GM19025 (cell line): Measurements from ENCODE around the gene CASZ1.

Experiments used
- ATAC-seq: cut with Tn5 transposase; IDR thresholded peaks from one replicate; pipeline ENCODE4 v1.9.1; 2021; ENCODE audit warnings: mild to moderate bottlenecking, low read depth, moderate library complexity; ENCODE audit not compliant: unreplicated experiment

The CASZ1 gene

GRCh38 chr1:10800778-10801177 lies 4.3 kb upstream of the CASZ1 start:
- ATAC-seq: no peak

GRCh38 chr1:10799726-10800125 lies 3.3 kb upstream of the CASZ1 start:
- no peak for ATAC-seq

DNA sequence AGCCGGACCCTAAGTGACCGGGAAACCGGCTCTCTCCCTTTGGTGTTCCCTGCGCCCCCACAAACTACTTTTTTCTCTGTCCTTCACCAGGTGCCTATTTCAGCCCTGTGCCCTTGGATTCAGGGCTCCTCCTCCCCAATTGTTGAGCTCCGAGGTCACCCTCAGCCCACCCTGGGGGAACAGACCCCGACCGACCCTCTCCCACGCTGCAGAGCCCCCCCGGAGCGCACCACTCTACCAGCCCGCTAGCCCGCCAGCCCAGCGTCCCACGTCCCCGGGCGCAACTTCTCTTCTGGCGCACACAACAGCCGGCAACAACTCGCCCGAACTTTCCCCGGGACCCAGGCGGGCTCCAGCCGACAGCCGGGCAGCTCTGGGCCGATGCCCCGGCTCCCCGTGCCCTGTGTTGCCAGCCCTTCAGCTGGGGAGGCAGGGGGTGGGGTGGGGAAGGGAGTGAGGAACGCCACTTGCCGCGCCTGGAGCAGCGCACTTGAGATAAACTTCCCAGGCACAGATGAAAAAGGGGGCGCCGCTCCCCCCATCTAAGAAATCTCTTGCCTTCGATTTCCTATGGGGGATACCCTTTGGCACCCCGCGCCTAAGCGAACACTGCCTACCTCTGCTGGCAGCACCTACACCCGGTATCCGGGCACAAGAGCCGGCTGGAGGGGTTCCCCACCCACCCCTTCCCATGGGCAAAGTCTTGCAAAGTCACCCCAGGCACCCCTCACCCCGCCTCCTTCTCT lies 997 bp downstream of the CASZ1 start:
- ATAC-seq: no peak

GRCh38 chr1:10794724-10795275 lies 1.6 kb downstream of the CASZ1 start:
- no peak for ATAC-seq

GRCh38 chr1:10793129-10793651 lies 3.3 kb downstream of the CASZ1 start:
- no peak for ATAC-seq

DNA sequence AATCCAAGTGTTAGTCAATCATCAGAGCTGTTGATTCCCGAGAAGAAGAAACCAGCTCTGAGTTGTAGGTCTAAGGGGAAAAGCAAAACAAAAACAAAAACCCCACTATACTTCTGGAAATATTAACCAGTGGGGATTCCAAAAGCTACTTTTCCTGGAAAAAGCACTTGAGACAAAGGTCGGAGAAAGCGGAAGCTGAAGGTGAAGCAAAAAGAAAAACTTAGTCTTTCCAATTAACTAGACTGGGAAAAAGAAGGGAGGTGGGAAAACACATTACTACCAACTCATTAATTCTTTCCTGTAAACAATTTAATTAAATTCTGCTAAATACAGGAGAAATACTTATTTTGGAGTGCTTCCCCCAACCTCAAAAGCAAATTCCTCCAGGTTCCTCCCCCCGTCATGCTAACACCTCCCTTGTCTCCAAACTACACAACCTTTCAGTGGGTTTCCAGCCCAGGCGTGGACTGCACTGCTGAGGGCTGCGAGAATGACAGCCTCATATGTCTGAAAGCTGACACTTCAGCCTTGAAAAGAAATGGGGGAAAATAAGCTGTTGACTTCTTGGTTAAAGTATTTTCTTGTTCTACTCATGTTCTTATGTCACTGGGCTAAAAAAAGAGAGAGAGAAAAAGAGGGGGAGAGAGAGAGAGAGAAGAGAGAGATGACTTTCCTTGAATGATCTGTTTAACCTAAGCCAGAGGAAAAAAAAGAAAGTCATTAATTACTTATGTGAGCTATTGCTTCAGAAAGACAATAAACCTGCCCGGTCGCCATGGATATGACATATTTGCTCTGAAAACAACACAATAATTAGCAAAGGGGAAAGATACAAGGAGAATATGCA lies 5.1 kb downstream of the CASZ1 start:
- no peak for ATAC-seq

DNA sequence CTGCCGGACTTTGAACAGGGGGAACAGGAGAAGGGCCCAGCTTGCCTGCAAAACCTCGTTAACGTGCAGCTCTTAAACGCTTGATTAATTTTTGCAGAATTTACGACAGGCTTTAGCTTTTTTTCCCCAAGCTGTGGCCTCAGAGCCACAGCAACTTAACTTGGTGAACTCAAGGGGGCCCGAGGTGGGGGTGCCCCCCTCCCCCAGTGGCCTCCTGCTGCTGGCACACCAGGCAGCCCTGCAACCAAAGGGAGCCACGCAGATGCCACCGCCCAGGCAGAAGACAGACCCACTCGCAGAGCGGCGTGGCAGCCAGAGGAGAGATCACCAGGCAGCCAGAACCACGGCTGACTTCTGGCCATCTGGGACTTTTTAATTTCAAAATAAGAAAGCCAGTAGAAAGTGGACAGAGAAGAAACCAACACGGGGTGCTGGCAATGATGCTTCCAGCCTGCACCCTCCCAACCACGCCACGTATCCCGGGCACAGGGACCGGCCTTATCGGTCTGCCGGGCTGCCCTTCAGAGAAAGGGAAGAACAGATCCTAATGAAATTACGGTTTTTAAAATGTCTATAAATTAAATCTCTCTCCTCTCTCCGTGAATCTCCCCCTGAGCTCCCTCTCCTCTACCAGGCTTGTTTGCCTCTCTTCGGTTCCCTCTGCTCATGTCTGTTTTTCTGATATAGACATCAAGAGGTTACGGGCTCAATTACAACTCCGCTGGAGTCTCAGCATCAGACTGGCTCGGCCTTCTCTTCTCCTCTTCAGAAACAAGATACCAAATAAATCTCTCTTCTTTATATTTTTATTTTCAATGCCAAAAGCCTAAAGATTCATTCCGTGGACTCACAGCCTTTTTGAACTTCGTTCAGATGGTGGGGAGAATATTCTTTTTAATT lies 6.4 kb downstream of the CASZ1 start:
- no peak for ATAC-seq

DNA sequence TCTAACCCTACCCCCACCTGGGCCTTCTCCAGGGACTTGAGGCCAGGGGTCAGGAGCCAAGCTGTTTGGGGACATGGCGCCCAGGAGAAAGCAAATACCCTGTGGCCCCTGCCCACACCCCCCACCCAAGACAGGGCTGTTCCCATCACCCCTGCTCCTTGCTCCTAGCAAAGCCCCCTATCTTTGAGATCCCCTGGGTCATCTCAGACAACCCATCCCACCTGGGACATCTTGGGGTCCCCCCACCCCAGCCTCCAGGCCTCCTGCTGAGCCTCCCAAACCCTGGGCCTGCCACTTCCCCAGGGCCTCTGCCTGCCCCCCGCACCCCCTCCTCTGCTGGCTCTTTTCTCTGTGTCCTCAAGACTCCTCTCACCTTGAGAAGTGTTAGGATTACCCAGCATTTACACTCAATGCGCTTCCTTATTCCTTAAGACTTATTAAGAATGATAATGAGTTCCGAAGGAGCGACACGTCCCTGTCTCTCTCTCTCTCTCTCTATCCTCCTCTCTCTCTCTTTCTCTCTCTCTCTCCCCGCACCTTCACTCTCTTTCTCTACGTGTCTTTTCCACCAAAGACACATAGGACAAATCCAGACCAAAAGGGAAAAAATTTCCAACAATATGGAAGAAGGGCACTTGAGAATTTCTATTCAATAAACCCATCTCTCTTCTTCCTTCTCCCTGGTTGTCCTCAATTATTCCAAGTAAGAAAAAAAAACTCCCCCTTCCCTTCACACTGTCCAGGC lies 7.2 kb downstream of the CASZ1 start:
- no peak for ATAC-seq

- no peak for ATAC-seq
Observed at GRCh38 chr1:10788592-10789006, 7.8 kb downstream of the CASZ1 start.

- ATAC-seq: no peak
Observed at GRCh38 chr1:10787286-10787685, 9.2 kb downstream of the CASZ1 start.

DNA sequence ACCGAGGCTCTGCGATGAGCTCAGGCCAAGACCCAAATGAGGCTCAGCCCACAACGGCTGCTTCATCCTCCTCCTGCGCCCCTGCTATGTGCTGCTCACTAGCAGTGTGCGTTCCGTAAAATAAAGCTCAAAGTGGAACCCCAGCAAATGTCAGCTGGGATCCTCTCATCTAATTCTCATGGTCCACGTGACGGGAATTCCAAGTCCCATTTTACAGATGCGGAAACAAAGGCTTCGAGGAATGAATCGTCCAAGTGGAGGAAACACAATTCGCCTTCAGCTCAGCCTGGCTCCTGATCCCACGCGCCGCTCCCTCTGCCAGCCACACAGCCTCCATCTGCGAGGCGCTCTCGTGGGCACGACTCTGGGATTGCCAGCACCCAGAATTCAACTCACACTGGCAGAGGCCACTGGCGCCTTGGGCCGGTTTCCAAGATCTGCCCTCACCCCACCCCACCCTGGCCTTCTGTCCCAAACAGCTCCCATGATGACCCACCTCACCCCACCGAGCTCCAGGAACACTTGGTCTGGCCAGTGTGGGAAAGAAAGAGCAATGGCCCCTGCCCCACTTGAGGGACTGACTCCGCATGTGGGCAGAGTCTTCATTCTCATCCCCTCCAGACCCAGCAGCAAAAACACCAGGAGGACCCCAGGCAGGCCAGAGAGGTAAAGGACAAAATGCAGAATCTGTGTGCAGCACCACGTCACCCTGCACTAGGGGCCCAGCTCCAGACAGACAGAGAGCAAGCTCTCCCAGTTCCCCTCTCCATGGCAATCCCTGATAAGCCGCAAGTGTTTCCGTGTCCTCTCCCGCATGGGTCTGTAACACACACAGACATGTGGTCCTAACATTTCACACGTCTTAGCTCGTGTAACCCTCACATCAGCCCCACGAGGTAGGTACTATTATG lies 10.5 kb downstream of the CASZ1 start:
- ATAC-seq: no peak

DNA sequence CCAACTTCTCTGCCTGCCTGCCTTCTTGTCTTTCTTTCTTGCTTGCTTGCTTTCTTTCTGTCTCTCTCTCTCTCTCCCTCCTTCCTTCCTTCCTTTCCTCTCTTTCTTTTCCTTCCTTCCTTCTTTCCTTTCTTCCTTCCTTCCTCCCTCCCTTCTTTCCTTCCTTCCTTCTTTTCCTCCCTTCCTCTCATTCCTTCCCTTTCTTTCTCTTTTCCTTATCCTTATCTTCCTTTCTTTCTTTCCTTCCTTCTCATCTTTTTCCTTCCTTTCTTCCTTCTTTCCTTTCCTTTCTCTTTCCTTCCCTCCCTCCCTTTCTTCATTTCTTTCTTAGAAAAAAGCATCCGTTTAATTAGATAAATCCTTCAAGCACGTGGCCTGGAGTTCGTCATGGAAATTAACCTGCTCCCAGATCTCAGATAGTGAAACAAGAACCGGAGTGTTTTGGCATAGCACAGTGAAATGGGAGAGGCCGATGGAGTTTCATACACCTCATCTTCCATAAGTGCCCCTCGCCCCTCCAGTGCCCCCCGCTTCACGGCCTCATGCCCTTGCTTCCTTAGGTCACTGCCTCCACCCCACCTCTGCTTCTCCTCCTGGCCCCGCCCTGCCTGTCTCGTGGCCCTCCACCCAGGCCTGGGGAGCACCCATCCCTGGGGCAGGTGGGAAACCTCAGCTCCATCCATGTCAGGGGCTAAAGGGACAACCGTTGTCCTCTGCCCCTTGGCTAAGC lies 11.3 kb downstream of the CASZ1 start:
- no peak for ATAC-seq

DNA sequence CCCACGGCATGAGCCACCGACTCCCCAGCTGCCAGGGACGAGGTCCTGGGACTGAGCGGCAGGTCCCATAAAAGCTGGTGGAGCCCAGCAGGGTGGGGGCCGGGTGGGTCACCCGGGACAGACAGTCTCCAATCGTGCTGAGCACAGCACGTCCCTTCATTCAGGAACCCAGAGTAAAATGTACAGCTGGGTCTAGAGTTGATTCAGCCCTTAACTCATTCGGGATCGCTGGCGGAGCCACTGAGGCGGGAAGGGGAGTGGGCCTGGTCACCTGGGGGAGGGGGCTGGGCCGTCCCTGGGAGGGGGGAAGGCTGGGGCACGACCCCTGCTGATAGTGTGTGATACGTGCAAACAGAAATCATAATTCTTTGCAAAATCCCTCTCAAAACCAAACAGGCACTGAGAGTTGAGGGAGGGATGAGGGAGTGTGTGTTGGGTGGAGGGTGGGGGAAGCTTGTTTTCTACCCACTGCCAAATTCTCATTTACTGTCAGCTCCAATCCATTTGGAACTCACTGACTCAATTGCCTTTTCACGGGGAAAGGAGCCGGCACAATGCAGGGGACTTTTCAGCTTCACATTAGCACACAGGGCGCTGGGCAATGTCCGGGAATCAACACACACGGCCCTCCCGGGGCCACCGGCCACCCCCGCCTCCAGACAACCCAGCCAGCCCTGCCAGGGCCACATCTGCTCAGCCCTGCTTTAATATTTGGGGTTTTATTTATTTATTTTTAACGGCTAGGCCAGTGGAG lies 13.8 kb downstream of the CASZ1 start:
- no peak for ATAC-seq

DNA sequence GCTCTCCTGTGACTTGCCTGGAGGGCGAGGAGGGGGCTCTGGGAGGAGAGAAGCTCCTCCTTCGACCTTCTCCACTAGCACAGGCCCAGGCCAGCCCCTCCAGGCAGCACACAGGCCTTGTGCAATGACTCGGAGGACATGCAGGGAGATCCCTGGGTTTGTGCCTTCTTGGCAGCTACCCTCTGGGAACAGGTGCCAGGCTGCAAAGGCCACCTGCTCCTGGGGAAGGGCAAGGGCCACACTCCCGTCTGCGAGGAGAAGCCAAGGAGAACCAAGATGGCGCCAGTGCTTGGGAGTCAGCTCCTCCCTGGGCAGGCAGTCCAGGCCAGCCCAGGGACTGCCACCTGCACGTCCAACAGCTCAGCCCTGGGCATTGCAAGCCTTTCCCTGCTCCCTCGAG lies 15.3 kb downstream of the CASZ1 start:
- ATAC-seq: no peak

DNA sequence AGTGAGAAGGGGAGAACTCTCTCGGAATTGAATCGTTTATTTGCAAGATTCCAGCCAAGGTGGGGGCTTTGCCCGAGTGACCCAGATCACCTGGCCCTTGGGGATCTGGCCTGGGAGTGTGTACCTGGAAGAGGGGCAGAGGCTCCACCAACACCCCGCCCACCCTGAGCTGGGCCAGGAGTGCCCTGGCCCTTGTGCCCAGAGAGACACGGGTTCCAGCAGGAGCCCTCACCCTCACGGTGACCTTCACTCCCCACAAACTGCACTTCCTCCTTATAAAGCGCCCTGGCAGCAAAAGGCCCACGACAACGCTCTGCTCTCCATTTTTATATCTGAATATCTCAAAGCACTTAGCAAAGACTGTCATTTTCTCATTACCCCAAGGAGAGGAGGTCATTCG lies 16.6 kb downstream of the CASZ1 start:
- no peak for ATAC-seq

- ATAC-seq: no peak
Observed at GRCh38 chr1:10779201-10779600, 17.2 kb downstream of the CASZ1 start.

DNA sequence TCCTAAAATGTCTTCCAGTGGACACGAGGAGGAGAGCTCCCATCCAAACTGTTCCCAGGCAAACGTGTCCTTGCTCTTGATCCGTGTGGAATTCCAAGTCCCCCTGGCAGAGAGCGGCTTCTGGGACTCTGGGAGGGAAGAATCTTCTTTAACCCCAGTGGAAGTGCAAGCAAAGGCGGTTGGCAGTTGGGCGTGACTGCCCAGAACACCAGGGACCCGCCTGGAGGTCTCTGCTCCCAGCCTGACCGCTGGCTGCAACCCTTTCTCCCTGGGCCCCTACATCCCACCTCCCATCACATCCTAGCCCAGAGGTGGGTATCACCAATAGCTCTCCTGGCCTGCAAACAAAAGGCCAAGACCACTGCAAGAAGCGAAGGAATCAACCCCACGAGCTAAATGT lies 17.8 kb downstream of the CASZ1 start:
- no peak for ATAC-seq
